SH-SY5Y (cell line): ENCODE data around the gene DUSP9.

Experiments used
- GATA2 ChIP-seq: IDR thresholded peaks from 2 replicates; pipeline ENCODE4 v1.6.1; 2011; ENCODE audit warnings: mild to moderate bottlenecking, low read depth, low read length
- GATA3 ChIP-seq: IDR thresholded peaks from 2 replicates; pipeline ENCODE4 v1.6.1; 2011; ENCODE audit warnings: low read depth, mild to moderate bottlenecking, low read length, moderate library complexity

The DUSP9 gene

DNA sequence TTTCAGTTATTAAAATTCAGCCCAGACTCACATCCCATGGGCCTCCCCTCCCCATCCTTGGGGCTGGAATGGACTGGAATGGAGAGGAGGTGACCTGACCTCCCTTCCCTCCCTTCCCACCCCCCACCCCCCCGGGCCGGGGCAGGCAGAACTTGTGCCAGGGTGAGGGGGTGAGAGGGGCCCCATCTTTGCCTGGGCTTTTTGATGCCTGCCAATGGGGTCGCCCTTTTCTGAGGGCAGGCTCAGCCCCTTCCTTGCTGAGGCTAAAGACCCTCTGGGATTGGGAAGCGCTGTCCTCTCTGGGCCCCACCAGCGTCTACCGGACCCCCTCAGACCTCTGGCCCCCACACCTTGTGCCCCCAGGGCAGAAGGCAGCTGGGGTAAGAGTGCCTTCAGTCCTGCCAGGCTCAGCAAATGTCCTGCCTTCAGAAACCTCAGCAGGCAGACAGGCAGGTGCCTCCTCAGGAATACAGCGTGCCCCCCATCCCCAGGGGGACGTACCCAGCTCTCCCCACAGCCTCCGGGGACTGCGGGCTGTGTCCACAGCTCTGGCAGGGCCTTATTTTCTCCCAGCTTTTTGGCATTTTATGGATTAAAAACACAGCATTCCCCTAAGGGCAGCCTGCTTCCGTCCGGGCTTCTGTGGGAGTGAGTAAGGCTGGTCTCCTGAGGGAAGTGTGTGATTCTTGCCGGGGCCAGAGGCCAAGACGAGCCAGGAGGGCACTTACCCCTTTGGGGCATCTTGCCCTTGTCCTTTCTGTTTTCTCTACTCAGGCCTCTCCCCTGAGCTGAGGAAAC lies 35.5 kb upstream of the DUSP9 start:
- TF ChIP-seq GATA3 (no peak), GATA2 (no peak)

GRCh38 chrX:153612413-153612812 lies 34.6 kb upstream of the DUSP9 start:
- TF ChIP-seq GATA3 (no peak), GATA2 (no peak)

- no peak for TF ChIP-seq GATA2
- no peak for TF ChIP-seq GATA3
Measured at GRCh38 chrX:153614818-153615217, 32.2 kb upstream of the DUSP9 start.

- TF ChIP-seq GATA3: no peak
- no peak for TF ChIP-seq GATA2
Measured at GRCh38 chrX:153620576-153620975, 26.4 kb upstream of the DUSP9 start.

DNA sequence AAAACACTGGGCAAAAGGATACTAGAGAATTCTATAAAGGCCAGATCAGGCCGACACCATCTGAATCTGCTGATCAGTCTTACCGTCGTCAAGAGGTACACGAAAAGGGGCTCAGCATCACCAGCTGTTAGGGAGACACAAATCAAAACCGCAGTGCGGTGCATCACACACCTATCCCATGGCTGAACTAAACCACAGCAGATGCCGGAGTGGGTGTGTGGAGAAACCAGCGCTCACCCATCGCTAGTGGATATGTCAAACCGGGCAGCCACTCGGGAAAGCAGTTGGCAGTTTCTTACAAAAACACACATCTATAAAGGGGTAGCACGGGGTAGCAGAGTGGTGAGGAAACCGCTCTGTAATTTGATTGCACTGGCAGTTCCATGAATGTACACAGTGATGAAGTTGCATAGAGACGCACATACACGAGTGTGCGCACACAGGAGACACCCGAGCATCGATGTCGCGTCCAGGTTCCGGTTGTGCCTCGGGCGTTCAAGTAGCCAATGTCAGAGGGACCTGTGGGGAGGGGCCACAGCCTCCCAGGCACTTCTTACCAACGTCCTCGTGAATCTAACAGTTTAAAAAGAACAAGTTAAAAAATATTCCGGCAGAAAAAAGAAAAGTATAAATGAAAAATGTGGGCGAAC lies 24.9 kb upstream of the DUSP9 start:
- TF ChIP-seq GATA3 (no peak), GATA2 (no peak)

DNA sequence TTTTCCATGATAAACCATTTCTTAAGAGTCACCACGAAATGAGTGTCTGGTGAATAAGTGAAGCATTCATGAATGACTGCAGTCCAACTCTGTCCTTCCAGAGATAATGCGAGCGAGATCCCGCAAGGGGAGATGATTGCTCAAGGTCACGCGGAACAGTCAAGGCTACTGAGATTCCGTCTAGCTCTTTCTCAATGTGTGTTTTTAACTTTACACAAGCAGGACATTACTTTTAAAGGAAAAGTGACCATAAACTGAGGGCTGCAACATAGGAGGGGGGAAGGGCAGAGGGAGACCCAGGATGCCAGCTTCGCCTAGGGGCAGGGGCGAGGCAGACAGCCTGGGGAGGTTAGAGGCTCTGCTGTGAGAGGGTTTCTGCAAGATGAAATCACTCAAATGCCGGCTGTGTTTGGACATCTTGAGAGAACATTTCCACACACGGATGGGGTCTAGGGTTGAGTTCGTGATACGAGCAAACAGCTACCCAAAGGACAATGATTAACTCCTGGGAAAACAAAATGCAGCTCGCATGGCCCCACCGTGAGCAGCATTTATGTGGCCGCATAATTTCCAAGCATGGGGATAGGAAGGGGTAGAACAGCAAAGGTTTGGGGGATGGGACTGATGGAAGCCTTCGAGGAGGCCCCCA lies 24.2 kb upstream of the DUSP9 start:
- no peak for TF ChIP-seq GATA3
- TF ChIP-seq GATA2: no peak

GRCh38 chrX:153623310-153624029 lies 23.5 kb upstream of the DUSP9 start:
- TF ChIP-seq GATA2 (no peak), GATA3 (no peak)

DNA sequence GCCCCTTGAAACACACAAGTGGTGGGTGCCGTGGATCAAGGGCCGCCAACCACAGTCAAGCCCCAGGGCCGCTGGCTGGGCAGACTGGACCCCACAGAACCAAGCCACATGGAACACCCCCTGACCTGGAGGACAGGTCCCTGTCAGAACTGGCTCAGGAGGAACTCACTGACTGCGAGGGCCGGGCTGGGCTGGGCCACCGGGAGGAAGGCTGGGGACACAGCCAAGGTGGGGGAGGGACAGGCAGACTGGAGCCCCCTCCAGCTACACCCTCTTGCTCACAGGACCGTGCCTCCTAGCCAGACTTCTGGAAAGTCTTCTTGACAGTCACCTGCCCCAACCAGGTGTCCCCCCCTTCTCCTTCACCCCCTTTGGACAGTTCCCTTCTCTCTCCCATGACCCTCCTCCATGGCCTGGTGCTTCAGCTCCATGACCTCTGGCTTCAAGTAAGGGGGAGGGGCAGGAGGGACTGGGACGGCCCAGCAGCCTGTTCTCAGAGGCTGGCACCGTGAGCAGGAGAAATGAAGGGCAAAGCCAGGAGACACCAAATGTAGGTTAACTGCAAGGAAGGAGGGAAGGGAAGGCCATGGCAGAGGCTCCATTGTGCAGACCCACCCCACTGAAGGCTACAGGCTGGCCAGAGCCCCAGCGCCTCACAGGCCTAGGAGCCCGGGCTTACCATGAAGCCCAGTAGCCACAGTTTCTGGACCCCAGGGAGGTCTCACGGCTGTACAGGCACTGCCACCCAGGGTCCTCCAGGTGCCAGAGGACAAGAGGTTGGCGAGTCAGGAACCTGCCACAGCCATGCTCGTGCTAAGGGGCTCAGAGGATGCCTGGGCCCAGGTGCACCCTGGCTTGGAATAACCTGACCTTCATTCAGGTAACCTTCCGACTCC lies 22.6 kb upstream of the DUSP9 start:
- no peak for TF ChIP-seq GATA3
- TF ChIP-seq GATA2: no peak

DNA sequence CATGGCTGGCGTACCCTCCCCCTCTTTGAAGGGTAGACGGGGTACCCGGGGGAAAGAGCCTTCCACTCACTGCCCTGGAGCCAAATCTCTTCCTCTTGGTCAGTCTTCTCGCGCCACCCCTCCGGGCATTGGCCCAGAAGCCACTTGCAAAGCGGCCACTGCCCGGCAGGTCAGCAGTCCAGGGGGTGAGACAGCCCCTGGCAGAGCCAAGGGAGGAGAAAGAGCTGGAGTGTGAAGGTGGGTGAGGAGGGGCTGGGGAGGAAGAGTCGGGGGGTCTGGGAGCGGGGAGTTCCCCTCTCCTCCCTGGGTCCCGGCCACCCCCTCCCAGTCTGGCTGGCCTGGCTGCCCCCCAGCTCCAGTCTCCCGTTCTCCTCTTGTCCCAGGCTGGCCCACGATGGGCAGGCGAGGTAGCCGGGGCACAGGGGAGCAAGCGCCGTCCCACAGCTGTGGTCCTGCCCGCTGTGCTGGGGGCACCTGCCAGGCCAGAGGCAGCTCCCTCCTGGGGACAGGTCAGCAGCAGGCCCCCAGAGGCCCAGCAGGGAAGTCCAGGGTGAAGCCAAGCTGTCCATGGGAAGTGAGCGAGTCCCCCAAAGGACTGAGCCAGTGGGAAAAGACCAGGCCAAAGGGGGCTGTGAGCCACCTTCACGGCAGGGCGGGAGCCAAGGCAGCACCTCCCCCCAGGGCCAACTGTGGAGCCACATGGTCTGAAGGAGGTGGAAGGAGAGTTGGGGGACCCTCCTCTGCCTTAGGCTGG lies 21.6 kb upstream of the DUSP9 start:
- TF ChIP-seq GATA3: no peak
- TF ChIP-seq GATA2: no peak

- no peak for TF ChIP-seq GATA2
Measured at GRCh38 chrX:153626025-153626633, 20.9 kb upstream of the DUSP9 start.

- no peak for TF ChIP-seq GATA3
- TF ChIP-seq GATA2: no peak
Measured at GRCh38 chrX:153626863-153627674, 19.9 kb upstream of the DUSP9 start.

GRCh38 chrX:153627675-153628111 lies 19.3 kb upstream of the DUSP9 start:
- TF ChIP-seq GATA3 (no peak), GATA2 (no peak)
